Stromal cell of bone marrow (primary cell): ENCODE results near the gene PROM1.

Source experiments
- DNase-seq: peaks from one replicate; pipeline ENCODE4 v3.0.0-alpha.2; 2012; ENCODE audit warnings: low read depth

The PROM1 gene

GRCh38 chr4:15988222-15988621 is 95.6 kb downstream of the PROM1 start:
- no peak for DNase-seq

DNA sequence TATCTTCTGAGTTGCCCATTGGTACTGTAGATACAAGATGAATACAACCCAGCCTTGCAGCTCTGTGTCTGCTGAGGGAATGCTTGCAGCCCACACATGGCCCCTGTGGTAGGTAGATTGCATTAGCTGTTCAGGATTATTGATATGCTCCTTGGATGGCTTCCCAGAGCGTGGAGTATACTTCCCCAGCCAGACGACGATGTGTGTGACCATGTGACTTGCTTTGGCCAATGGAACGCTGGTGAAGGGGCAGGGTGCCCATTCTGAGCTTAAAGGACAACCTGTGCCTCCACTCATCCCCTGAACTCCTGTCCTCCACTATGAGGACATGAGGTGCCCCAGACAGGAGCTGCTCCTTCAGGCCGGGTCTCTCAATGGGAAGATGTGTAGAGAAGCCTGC is 96.9 kb downstream of the PROM1 start:
- no peak for DNase-seq

DNA sequence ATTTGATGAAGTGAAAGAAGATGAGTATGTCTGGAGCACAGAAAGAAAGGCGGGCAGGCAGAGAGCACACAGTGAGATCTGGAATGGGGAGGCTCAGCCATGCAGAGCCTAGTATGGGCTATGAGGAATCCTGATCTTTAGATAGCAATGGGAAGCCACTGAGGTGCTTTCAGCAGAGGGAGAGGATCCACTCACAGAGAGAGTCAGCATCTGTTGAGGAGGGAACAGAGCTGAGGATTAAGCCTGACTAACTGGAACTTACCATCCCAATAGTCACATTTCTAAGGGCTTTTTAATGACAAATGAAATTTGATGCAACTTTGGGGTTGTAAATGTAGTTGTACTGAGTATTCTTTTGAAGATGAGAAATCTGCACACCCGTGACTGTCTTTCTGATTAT is 100.2 kb downstream of the PROM1 start:
- no peak for DNase-seq

- DNase-seq = no peak
Observed at GRCh38 chr4:15982842-15983524, 100.8 kb downstream of the PROM1 start.

- DNase-seq = no peak
Observed at GRCh38 chr4:15976456-15977447, 107.1 kb downstream of the PROM1 start.

DNA sequence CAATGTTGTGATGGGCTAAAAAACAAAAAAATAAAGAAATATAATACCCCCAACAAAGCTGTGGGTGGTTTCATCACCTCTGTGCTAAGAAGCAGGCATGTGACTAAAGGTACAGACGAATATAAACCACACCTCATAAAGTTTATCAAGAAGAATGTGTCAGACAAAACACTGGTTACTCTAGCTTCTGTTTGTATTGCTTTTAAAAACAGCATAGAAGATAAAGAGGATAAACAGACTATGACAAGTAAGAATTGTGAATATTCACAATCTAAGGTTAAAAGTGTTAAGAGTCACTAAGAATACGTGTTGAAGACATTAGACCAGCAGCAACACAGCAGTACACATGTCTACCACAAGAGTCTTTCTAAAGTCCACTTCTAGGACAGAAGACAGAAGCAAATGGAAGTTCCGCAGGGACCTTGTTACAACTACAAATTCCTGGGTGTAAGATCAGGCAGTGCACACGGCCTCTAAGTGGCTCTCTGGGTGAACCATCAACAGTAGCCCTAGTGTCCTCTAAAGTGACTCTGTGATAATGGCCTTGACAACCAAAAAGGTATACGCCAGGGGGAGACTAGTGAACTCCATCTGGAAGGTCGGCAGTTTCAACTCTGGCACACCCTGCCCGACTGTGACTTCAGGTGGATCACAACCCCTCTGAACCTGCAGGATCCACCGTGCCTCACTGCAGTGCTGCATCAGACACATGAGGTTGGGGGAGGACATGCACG is 112.6 kb downstream of the PROM1 start:
- no peak for DNase-seq

- DNase-seq = no peak
Observed at GRCh38 chr4:15968551-15969300, 115.1 kb downstream of the PROM1 start.

DNA sequence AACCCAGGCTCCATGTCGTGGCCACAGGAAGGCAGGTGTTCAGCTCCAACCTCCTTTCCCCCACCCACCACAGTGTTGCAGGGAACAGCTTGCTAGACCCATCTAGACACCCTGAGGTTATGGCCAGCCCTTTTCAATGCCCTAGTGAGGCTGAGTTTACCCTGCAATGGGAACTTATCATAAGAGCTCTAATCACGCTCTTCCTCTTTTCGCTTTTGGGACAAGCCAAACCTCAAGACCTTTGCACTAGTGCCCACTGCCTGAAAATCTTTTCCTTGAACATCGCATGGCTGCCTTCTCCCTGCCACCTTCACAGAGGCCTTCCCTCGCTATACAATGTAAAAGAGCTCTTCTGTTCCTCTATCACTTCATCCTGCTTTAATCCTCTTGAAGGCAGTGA is 118.5 kb downstream of the PROM1 start:
- DNase-seq = no peak

- DNase-seq = no peak
Observed at GRCh38 chr4:15964159-15964558, 119.7 kb downstream of the PROM1 start.

- no peak for DNase-seq
Observed at GRCh38 chr4:15963576-15963975, 120.2 kb downstream of the PROM1 start.

DNA sequence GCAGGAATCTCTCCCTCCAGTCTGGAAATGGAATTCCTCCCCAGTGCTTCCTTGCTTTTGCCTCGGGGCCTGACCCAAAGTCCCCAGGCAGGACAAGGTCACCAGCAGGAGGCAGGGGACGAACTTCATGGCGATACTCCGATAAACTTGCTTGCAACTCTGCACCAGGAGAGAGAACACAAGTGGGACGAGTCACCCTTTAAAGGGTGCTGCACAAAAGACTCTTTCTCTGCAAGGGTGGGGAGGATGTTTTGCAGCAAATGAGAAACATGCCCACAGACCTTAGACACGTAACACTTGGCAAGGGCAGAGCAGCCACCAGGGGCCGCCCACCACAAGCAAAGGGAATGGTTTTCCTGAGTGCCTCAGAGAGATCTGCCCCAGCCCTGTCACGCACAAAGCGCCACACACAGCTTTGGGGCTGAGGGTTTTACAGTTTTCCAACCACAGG is 120.8 kb downstream of the PROM1 start, which contains the start of gene FGFBP2:
Gene FGFBP2 (minus strand): TSS at position 175 of the 451 bp plus-strand sequence. CDS start 46 bp downstream, at position 129.
- DNase-seq = peak; percentile 29

DNA sequence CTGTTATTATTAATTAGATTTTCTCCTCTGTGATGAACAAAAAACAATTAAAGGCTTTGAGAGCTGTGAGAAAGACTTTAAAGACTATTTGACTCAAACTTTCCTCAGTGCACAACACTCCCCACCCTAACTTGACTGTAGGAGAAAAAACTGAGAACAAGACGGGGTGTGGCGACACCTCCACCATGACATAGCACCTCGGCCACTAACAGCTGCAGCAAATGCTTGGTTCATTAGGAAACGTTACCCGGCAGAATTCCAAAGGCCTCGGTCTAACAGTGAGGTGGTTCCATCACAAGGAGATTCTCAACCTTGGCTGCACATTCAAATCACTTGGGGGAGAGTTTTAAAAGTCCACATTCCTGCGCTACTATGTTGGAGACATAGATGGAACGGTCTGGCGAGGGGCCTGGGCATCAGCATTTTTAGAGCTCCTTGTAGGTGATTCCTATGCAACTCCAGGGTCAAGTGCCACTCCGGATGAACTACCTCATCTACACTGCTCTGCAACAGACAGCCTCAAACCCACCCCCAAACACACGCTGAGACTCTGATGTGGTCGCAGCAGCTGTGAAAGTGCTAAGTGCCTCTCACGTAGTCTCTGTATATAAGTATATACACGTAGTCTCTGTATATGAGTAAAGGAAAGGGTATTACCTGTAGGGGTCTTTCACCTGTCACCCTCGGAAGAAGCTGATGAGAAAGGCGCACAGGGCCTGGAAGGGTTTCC is 121.9 kb downstream of the PROM1 start:
- no peak for DNase-seq

DNA sequence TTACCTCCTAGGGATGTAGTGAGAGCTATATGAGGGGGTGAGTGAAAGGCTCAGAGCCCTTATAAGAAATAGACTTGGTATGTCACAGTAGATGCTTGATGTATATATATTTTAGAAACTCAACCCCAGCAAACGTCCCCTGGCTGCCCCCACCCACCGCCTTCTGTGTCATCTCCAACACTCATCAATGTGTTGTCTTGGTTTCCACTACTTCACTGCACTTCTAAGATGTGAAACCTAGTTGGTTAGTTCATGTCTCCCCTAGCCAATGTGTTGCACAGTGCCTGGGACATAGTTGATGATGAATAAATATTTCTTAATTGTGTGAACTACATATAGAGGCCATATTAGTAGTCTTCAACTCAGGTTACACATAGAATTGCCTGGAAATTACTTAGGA is 125.3 kb downstream of the PROM1 start:
- no peak for DNase-seq

- DNase-seq = peak; percentile 27
Observed at GRCh38 chr4:15956179-15956850, 127.5 kb downstream of the PROM1 start.

DNA sequence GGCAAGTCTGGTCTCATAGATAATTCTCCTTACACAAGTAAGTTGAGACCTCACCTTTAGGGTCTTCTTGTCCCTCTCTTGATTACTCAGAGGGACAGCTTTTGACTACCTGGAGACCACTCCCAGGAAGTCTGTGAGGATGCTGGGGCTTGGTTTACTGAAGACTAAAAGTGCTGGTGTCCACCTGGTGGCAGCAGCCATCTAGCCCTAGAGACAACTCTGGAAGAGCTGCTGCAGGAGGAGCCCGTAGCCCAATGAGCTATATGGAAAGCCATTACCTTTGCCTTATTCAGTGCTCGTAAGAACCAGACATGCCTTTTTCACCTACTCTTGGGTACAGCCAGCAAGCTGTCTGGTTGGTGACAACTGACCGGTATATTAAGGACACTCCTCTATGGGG is 128.2 kb downstream of the PROM1 start:
- DNase-seq = no peak

GRCh38 chr4:15953625-15954024 is 130.2 kb downstream of the PROM1 start:
- no peak for DNase-seq

- DNase-seq = no peak
Observed at GRCh38 chr4:15951781-15952180, 132.0 kb downstream of the PROM1 start.

- DNase-seq = no peak
Observed at GRCh38 chr4:15948826-15949225, 135.0 kb downstream of the PROM1 start.

- DNase-seq = no peak
Observed at GRCh38 chr4:15947684-15948083, 136.1 kb downstream of the PROM1 start.

DNA sequence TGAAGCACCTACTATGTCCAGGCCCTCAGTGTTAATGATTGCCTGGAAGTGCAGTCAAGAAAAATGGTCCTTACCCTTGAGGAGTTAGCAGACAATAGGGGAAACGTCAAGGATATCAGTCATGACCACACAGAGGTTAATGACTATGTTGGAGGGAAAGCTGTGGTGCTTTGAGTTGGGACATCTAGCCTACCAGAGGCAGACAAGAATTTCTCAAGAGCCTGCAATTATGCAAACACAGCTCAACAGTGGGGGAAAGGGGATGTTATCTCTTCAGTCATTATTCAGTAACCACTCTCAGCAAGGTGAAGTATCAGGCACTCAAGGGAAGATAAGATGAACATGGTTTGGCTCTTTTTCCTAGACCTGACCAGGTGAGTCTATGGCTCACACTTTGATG is 138.3 kb downstream of the PROM1 start:
- DNase-seq = no peak
